ENCODE results near the gene ENTREP1.
"Not testable (repeated sequence)": the region's sequence is repeated elsewhere in the genome, so short reads cannot be mapped to it uniquely, and the experiment has no call there.

Gene ENTREP1

GRCh38 chr9:69411246-69411645, 86.2 kb downstream of the ENTREP1 start:
- DNase-seq (ENCODE audit: low read depth): no peak

- DNase-seq (ENCODE audit: low read depth): no peak
Observed at GRCh38 chr9:69411931-69412740, 87.1 kb downstream of the ENTREP1 start.

- no peak for DNase-seq (ENCODE audit: low read depth)
Observed at GRCh38 chr9:69412741-69413150, 87.7 kb downstream of the ENTREP1 start.

- no peak for DNase-seq (ENCODE audit: low read depth)
Observed at GRCh38 chr9:69420611-69421270, 95.7 kb downstream of the ENTREP1 start.

- peak; percentile 36 for DNase-seq (ENCODE audit: low read depth)
Observed at GRCh38 chr9:69421908-69422801, 97.1 kb downstream of the ENTREP1 start.

GRCh38 chr9:69425136-69425801, 100.3 kb downstream of the ENTREP1 start:
- no peak for DNase-seq (ENCODE audit: low read depth)

- no peak for DNase-seq (ENCODE audit: low read depth)
Observed at GRCh38 chr9:69427286-69427685, 102.3 kb downstream of the ENTREP1 start.

- no peak for DNase-seq (ENCODE audit: low read depth)
Observed at GRCh38 chr9:69428017-69428785, 103.2 kb downstream of the ENTREP1 start.

- no peak for DNase-seq (ENCODE audit: low read depth)
Observed at GRCh38 chr9:69429281-69429680, 104.3 kb downstream of the ENTREP1 start.

GRCh38 chr9:69430206-69430605, 105.2 kb downstream of the ENTREP1 start:
- no peak for DNase-seq (ENCODE audit: low read depth)

GRCh38 chr9:69431203-69431602, 106.2 kb downstream of the ENTREP1 start:
- DNase-seq (ENCODE audit: low read depth): no peak

- no peak for DNase-seq (ENCODE audit: low read depth)
Observed at GRCh38 chr9:69431777-69432176, 106.8 kb downstream of the ENTREP1 start.

GRCh38 chr9:69432623-69433022, 107.6 kb downstream of the ENTREP1 start:
- no peak for DNase-seq (ENCODE audit: low read depth)

- peak; percentile 54 for DNase-seq (ENCODE audit: low read depth)
Observed at GRCh38 chr9:69433392-69433791, 108.4 kb downstream of the ENTREP1 start.

GRCh38 chr9:69433968-69434367, 109.0 kb downstream of the ENTREP1 start:
- DNase-seq (ENCODE audit: low read depth): no peak

- not testable (repeated sequence) for DNase-seq (ENCODE audit: low read depth)
Observed at GRCh38 chr9:69439654-69440053, 114.6 kb downstream of the ENTREP1 start.

GRCh38 chr9:69440254-69440955, 115.4 kb downstream of the ENTREP1 start:
- not testable (repeated sequence) for DNase-seq (ENCODE audit: low read depth)

Measured in HS-5 (cell line).